ENCODE measurements around the gene RBM20.

DNA sequence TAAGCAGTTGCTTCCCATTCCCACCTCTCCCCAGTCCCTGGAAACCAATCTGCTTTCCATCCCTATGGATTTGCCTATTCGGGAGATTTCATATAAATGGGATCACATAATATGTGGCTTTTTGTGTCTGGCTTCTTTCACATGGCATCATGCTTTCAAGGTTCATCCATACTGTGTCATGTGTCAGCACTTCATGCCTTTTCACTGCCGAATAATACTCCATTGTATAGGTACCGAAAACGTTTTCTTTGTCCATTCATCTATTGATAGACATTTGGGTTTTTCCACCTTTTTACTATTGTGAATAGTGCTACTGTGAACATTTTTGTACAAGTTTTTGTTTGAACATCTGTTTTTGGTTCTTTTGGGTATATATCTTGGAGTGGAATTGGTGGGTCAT, 12.5 kb downstream of the RBM20 start:
- TF ChIP-seq CTCF (IDR thresholded peaks at IDR 0.05; ENCODE audit: poor library complexity) = no peak
- no peak for TF ChIP-seq EZH2 (IDR thresholded peaks at IDR 0.05; ENCODE audit: borderline replicate concordance)
- TF ChIP-seq EZH2phosphoT487 (IDR thresholded peaks at IDR 0.05; ENCODE audit: low read depth, severe bottlenecking, unreplicated experiment) = no peak

Data from hepatocyte (in vitro differentiated cells).